Hepatocyte (in vitro differentiated cells): ENCODE measurements around the gene WSCD2.

Source experiments
- EZH2 ChIP-seq: fragments of 200-600 bp; sonication (generic); IDR thresholded peaks from 2 replicates; pipeline ENCODE4 v1.6.1; 2016; ENCODE audit warnings: antibody characterized with exemption, mild to moderate bottlenecking, borderline replicate concordance
- EZH2phosphoT487 ChIP-seq: fragments of 200-600 bp; sonication (generic); IDR thresholded peaks from one replicate; pipeline ENCODE4 v1.6.1; 2018; ENCODE audit warnings: antibody characterized with exemption, mild to moderate bottlenecking, low read depth, moderate library complexity; ENCODE audit not compliant: unreplicated experiment, severe bottlenecking
- TF ChIP-seq, protein P1 (sequence below): fragments of 200-600 bp; sonication (generic); IDR thresholded peaks from 2 replicates; pipeline ENCODE4 v1.5.1; 2016; ENCODE audit warnings: antibody characterized with exemption, mild to moderate bottlenecking; ENCODE audit not compliant: poor library complexity

DNA sequence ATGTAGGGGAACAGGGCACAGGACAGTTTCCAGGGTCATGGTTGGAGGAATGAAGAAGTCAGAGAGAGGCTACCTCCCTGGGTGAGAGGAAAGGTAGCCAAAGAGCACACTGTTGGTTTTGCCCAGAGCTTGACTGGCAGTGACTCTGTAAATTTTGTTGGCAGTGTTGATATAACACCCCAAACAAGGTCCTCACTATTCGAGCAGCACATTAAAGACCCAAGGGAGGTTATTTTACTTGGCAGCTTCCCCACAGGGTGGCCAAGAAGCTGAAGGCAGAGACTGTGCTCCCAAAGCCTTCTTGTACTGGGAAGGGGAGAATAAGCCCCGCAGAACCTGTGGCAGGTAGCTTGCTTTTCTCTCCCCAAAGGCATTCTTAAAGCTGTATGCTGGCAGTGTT lies 40.6 kb downstream of the WSCD2 start:
- TF ChIP-seq, protein P1, sequence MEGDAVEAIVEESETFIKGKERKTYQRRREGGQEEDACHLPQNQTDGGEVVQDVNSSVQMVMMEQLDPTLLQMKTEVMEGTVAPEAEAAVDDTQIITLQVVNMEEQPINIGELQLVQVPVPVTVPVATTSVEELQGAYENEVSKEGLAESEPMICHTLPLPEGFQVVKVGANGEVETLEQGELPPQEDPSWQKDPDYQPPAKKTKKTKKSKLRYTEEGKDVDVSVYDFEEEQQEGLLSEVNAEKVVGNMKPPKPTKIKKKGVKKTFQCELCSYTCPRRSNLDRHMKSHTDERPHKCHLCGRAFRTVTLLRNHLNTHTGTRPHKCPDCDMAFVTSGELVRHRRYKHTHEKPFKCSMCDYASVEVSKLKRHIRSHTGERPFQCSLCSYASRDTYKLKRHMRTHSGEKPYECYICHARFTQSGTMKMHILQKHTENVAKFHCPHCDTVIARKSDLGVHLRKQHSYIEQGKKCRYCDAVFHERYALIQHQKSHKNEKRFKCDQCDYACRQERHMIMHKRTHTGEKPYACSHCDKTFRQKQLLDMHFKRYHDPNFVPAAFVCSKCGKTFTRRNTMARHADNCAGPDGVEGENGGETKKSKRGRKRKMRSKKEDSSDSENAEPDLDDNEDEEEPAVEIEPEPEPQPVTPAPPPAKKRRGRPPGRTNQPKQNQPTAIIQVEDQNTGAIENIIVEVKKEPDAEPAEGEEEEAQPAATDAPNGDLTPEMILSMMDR, result no peak
- TF ChIP-seq EZH2 (no peak), EZH2phosphoT487 (no peak)
